Left colon (tissue), 2 donors: Measurements from ENCODE around the gene TVP23C. TPM values are rescaled to one million over a fixed set of nuclear protein-coding genes. Genes with fewer than 3 reads are reported as not detected.

Experiments used
- ATAC-seq: fragments of 200-7000 bp; cut with Tn5 transposase; one replicate; pipeline ENCODE4 v1.9.1; 2020; ENCODE audit warnings: mild to moderate bottlenecking, moderate library complexity
- DNase-seq, 2 donors: peaks; one replicate each; pipeline ENCODE4 v3.0.0-alpha.2; 2020
- intact Hi-C, 2 donors: fragments of 100-400 bp; cut with DNase I in 1 of 2; cut with micrococcal nuclease in 1 of 2; formaldehyde crosslinking; loops; one replicate each; pipeline versions ENCODE4 v1.11.2 to v1.14.0; 2022; cut with DNase I, micrococcal nuclease
- total RNA-seq, 2 donors: library from RNA; stranded (reverse); fragmentation: NEBNext Ultra II Directional; extraction: Animal tissue kit (Norgen Biotek cat#: 25700); gene quantifications; one replicate each; pipeline ENCODE4 v1.2.1, GENCODE V29; 2021
- donor health status: DM: no; HTN: no; CAD: no.
- donor health status: DM: yes; HTN: yes; CAD: no.

TVP23C gene
- total RNA-seq, 2 donors from 2014 or later: 18.0 to 20.7 TPM

DNA sequence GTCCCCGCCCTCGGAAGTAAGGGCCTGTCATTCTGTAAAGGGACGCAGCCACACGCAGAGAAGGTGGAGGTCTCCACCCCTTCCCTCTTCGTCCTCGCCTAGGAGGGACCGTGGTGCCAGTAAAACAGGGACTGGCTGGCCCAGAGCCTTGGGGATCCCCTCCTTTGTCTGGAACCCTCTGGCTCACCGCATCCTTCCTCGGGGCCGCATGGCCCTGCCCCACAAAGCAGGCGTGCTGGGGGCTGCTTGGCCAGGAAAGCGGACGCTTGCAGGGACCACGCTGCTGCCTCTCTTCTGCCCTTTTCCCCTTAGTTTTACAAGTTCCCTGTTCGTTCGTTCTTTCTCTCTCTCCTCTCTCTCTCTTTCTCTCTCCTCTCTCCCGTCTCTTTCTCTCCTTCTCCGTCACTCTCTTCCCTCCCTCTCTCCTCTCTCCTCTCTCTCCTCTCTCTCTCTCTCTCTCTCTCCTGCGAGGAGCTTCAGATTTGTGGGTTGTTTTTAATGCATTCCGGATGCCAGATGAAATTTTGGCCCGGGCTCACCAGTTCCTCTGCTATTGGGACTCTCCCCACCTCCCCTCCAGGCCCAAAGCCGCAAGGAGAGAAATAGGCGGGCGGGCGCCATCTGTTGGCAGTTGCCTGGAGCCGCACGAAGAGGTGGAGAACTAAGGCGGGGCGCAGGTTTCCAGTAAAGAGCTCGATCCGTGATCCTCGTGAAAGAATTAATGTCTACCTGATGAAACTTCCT lies 60.7 kb downstream of the TVP23C start:
- ATAC-seq (peak; percentile 89), DNase-seq (peak; percentile 79 to 85)
- intact Hi-C loops: loop anchor here in 1 of 2 donors (2.0 kb wide), 1 partner anchor 242 kb away; no protein-coding TSS in a partner anchor

DNA sequence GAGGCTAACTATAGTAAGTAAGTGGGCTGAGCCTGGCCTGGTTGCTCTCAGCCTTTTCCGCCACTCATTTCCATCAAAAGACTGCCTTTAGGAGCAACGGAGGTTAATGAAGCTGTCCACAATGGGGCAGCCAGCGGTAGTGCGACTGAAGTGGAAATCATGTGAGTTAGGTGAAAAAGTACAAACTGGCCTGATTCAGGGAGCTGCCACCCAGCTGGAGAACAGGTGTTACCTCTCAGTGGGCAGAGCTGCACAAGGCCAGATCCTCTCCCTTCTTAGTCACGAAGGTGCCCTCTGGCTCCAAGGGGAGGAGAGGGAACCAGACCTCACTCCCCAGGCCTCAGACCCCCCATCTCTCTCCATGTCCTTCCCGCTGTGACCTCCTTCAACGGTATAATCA lies 61.5 kb downstream of the TVP23C start:
- intact Hi-C loops: loop anchor here in 1 of 2 donors (2.0 kb wide), 1 partner anchor 241 kb away; no protein-coding TSS in a partner anchor
- ATAC-seq: no peak

DNA sequence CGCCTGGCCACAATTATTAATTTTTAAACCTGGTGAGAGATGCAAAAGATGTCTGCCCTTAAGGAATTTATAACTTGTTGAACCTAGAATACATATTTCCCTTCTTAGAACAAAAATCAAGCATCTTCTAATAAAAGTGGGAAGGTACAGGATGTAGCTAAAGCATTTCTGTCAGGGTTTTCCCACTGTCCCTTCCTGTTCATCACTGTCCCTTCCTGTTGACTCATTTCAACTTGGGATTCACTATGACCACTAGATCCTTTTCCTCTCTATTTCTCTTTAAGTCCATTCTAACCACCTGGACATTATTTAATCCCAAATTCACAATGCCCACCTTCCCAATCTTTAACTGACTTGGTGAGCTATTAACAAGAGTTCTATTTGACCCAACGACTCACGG lies 62.0 kb downstream of the TVP23C start:
- intact Hi-C loops: no loop called here

More for the DNA sequence above, 61.5 kb downstream of the TVP23C start:
- no peak for DNase-seq

DNA sequence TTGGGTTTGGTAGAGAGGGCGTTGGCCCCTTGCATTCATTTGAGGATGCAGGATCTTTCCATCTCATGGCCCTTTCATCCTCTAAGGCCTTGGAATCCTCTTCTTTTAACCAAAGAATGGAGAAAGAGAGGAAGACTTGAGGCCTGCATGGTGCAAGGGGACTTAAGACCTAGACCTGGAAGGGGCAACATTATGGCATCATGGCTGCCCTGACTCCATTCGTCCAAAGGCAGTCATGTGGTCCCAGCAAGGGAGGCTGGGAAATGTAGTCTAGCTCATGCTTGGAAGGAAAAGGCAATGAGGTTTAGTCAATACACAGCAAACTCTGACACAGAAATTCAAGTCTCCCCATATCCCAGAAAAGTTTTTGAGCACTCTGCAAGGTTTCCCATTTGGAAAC lies 65.2 kb downstream of the TVP23C start:
- ATAC-seq (no peak), DNase-seq (no peak)
- intact Hi-C loops: no loop called here

More for the DNA sequence above, 62.0 kb downstream of the TVP23C start:
- DNase-seq (no peak), ATAC-seq (no peak)

DNA sequence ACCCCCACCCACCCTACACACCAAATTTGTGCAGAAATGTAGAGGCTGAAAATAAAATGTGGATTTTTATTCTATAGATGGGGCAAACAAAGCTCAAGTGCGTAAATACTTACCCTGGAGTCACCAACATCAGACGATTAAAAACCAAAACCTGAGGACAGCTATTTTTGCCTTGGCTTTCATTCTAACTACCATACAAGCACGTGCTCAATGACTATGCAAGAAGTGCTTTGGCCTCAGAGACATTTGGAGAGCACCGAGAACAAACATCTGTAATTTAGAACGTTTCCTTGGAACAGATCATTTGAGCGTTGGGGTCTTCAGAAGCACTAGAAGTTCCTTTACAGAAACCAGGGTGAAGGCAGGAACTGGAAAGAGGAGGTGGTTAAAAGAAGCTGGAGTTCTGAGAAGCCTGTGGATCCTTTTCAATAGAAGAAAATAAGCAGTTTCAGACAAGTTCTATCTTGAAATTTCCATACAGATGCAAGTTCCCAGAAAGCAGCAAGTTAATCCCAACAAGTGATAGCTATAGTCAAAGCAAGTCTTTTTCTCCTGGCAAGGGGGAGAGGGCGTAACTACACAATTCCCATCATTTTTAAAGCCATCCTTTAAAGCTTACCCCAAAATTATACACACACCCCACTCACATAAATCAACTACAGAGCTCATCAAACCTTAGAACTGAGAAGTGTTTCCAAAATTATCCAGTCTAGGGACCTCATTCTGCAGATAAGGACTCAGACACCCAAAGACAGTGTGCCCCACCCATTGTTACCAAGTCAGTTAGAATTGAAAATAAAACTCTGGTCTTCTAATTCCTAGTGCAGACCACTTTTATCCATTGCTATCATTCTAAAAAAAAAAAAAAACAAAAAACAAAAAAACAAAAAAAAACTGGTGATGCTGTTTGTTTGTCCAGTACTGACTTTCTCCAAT lies 66.3 kb downstream of the TVP23C start:
- DNase-seq (no peak), ATAC-seq (no peak)
- intact Hi-C loops: no loop called here

DNA sequence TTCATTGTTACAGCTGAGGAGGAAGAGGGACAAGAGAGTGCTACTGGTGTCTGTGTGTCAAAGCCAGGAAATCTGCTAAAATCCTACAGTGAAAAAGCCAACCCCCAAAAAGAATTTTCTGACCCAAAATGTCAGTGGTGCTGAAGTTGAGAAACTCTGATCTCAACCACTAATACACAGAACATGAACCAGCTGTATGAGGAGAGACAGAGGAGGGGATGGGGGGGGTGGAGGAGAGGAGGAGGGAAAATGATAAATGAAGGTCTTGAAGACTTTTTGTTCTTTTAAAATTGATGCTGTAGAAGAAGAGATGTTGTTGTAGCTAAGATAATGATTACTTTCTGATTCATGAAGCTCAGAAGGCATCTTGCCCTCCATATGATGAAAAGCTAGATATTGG lies 68.5 kb downstream of the TVP23C start:
- ATAC-seq (no peak), DNase-seq (no peak)
- intact Hi-C loops: no loop called here

DNA sequence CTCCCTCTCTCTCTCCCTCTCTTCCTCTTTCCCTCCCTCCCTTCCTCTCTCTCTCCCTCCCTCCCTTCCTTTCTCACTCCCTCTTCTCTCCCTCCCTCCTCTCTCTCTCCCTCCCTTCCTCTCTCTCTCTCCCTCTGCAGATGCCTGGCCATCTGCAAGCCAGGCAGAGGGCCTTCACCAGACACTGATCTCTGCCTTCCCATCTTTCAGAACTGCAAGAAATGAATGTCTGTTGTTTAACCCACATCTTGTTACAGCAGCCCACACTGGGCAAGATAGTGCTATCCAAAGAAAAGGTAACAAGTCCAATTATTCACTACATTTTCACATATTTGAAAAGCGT lies 69.6 kb downstream of the TVP23C start:
- no peak for ATAC-seq
- intact Hi-C loops: no loop called here
- DNase-seq: no peak

DNA sequence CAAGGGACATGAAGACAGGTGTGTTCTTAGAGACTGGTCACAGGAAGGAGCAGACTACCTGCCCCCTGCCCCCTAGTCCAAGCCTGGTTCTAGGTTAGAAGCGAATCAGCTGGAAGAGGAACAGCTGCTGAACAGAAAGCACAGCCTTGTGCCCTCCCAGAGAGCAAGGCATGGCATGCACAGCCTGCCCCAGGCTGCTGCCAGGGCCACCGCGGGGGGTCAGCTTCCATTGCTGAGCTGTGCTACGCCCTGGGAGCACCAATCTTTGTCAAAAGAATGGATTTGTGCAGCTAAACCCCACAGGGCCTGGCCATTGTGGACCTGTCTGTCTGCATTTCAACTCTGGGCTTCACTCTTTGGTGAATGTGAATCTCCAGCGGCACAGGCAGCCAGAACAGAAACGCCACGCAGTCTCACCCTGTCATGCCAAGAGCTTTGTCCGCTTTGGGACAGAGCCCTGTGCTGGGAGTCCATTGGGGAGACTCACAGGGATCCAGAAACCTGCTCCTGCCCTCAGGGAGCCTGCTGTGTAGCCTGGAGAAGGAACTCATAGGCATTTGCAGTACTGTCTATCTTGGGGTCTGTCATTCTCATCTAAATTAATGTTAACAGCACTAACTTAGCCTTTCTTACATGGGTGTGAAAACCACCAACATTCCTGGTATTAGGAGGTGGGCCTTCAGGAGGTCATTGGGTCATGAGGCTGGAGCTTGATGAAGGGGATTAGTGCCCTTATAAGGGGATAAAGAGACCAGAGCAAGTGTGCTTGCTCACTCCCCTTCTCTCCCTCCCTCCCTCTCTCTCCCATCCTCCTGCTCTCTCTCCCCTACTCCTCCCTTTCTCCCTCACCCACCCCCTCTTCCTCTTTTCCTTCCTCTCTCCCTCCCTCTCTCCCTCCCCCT lies 70.2 kb downstream of the TVP23C start:
- DNase-seq (no peak), ATAC-seq (no peak)
- intact Hi-C loops: no loop called here

DNA sequence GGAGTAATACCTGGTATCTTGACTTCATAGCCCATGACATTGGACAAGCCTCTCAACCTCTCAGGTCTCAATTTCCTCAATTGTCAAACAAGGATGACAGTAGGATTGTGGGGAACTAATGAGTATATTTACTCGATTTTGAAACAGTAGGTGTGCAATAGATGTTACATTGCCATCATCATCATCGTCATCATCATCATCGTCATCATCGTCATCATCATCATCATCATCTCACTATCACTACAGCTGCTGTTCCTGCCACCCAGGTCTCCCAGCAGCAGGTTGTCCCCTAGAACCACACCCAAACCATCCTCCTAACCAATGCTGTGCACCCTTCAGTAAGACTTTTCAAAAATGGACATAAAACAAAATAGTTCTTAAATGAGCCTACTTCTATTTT lies 71.1 kb downstream of the TVP23C start:
- no peak for DNase-seq
- no peak for ATAC-seq

DNA sequence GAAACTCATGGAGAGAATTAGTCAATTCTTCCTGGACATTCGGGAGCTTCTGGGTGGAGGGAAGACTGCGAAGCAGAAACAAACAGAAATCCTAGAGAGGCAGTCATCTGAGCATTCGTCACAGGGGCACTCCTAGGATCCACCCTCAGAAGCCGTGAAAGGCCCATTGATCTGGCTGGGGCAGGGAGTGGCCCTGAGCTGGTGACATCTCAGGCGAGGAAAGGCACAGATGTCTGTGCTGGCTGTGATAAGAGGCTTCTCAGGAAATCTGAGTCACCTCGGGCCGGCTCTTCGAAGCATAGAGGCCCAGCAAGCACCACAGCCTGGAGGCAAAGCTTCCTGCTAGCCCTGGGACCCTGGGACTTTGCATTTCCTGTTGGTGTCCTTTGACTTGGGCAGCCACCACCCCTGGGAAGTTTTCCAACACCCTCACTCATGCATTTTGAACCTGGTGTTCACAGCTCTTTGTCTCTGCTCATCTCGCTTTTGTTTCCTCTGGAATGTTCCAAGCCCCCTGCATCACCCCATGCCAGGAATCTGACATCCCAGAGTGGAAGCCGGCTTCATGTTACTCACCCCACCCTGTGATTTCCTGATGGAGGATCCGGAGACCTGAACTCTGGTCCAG lies 72.5 kb downstream of the TVP23C start:
- DNase-seq: peak; percentile 64 to 82
- peak; percentile 97 for ATAC-seq
- intact Hi-C loops: no loop called here

More for the DNA sequence above, 71.1 kb downstream of the TVP23C start:
- intact Hi-C loops: no loop called here

DNA sequence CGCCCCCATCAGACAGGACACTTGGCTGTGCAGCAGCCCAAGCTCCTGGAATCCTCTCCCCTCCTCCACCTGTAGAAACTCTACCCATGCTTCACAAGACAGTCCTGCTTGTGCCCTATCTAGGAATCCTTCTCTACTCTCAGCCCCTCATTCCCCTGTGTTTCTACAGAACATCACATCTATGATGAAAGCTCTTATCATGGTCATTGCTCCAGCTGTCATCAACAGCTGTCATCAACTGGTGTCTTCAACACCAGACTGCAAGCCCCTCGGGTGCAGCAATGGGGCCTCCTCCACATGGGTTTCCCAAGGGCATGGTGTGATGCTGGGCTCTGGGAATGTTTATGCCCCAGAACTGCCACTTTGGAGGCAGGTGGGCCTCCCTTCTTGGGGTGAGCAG lies 74.7 kb downstream of the TVP23C start:
- intact Hi-C loops: no loop called here
- DNase-seq (no peak), ATAC-seq (no peak)

DNA sequence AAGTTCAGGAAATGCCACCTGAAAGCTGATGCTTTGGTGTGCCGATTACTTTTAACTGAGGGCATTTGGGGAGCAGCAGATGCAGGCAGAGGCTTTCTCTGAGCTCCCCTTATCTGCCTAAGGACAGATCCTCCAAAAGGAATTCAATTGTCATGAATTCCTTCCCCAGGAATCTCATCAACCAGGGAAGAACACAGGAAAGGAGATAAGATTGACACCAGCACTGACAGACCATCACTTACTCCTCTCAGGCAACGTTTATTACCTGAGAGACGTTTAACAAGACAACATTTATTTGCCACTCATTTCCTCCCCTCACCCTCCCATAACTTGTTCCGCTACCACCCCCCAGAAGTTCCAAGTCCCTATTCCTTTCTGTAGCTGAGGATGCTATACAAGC lies 78.2 kb downstream of the TVP23C start:
- DNase-seq: no peak
- no peak for ATAC-seq
- intact Hi-C loops: no loop called here

DNA sequence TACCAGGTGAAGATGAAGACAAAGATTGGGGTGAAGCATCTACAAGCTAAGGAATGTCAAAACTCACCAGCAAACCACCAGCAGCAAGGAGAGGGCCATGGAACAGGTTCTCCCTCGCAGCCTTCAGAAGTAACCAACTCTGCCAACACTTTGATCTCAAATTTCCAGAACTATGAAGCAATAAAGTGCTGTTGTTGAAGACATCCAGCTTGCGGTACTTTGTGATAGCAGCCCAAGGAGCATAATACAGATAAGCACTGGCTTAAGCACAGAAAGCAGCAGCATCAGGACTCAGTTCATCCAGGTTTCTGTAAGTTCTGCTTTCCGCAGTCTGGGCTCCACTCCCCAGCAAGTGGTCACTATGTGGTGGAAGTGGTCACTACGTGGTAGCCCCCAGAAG lies 79.9 kb downstream of the TVP23C start:
- intact Hi-C loops: no loop called here
- DNase-seq (no peak), ATAC-seq (no peak)

DNA sequence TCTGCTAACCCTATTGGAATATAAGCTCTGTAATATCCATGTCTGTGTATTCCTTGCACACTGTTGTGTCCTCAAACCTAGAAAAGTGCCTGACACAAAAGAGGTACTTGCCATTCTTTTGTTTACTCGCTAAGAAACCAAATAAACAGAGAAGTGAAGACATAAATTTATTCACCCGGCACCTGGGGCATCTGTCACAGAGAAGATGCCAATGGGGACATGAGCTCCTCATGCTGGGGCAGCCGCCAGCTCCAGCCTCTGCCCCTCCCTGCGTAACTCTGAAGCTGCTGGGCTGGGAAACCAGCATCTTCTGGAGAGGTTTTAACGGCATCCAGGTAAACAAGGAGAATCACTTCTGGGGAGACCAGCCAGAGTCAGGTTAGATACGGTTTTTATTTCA lies 80.8 kb downstream of the TVP23C start:
- intact Hi-C loops: no loop called here
- no peak for ATAC-seq
- no peak for DNase-seq

DNA sequence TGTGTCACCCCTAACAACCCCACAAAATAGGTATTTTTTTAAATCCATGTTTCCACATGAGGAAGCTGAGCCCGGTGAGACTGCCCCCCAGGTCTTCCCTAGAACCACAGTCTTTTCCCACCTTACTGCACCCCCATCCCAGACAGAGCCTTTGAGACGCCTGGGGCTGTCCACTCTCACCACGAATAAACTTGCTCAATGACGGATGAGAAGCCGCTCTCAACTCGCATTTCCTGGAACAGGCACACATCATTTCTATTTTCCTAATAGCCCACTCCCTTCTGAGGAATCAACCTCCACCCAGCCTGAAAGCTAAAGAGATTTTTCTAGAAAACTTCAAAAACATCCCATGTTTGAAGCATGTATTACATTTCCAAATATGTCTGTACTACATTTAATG lies 81.8 kb downstream of the TVP23C start:
- intact Hi-C loops: no loop called here
- ATAC-seq: no peak
- DNase-seq: no peak

DNA sequence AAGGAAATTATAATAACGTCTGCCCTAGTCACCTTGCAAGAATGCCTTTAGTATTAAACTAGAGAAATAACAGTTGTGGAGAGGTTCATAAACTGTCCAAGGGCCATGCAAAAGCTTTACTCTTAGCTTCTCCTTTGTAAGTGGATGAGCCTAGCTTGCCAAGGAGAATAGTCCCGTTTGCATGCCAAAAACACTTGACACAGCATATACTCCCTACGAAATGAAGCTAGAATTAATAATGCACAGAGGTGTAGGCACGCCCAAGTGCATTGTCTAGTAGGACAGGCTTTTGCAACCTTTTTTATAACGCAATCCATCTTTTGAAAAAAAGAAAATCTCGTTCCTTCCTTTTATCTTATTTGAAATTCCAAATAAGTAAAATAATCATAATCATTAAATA lies 83.1 kb downstream of the TVP23C start:
- no peak for DNase-seq
- ATAC-seq: no peak
- intact Hi-C loops: no loop called here

DNA sequence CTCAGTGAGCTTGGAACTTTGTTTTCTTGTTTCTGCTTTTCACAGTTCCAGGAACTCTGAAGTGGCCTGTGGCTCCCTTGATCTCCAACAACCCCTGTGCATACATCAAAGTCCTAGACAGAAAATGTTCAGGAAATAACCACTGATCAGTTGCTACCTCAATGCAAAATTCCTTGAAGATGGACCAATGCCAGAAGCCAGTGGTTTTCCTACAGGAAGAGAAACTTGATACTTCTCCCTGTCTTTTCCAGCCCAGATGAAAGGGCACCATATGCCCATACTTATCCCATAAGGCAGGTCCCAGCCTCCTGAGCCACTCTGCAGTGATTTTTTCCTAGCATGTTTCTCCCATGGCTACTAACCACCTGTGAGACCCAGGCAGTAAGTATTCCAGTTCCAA lies 83.6 kb downstream of the TVP23C start:
- peak; percentile 26 for ATAC-seq
- DNase-seq: no peak
- intact Hi-C loops: no loop called here

DNA sequence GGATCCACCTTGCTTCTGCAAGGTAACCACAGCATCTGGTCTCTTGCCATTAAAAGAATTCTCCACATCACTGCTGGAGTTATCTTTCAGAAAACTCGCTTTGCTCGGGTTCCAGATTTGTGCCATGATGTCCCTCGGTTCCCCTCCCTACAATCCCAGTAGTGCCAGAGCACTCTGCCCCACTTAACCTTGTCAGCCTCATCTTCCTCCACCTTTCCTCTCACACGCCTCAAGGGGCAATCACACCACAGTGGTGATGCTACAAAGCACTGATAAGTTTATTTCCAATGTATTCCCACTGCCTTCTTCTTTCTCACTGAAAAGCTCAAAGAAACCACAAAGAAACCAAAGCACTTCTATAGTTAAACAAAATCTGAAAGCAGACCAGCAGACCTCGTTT lies 84.4 kb downstream of the TVP23C start:
- no peak for DNase-seq
- intact Hi-C loops: no loop called here
- ATAC-seq: no peak
